ENCODE results near the gene PPFIBP2. TPM values are rescaled to one million over a fixed set of nuclear protein-coding genes. Genes with fewer than 3 reads are reported as not detected.

The PPFIBP2 gene
- total and polyA plus RNA-seq, 2 donors (not counting 1 experiment from before 2014, with no cell fraction given): 22.3 to 175 TPM

GRCh38 chr11:7632211-7632610 is 118.4 kb downstream of the PPFIBP2 start:
- Mint-ChIP-seq H3K4me1 (no peaks in the 10 kb centered on the region), H3K27ac (no peak overlapping the region), H3K4me3 (no peak overlapping the region), H3K27me3 (no peaks in the 10 kb centered on the region), H3K9me3 (ENCODE audit: insufficient read depth) (no peaks in the 10 kb centered on the region)
- Histone ChIP-seq H3K9ac (ENCODE audit: low read length) (no peak overlapping the region), H4K20me1 (ENCODE audit: control insufficient read depth, insufficient read depth, low read length, poor library complexity, severe bottlenecking) (no peaks in the 10 kb centered on the region), H3K9me3 (ENCODE audit: control extremely low read depth in 1 of 3, control insufficient read depth in 2 of 3, insufficient read depth in 1 of 3, low read length in 2 of 3) (no peaks in the 10 kb centered on the region), H3K4me3 (ENCODE audit: control extremely low read depth in 1 of 5, extremely low read depth in 1 of 5, insufficient read depth in 1 of 5, low read depth in 2 of 5, low read length in 4 of 5) (no peak overlapping the region), H3K4me2 (replicated peaks; ENCODE audit: low read depth, low read length, poor library complexity, severe bottlenecking) (no peak overlapping the region), H2AFZ (ENCODE audit: insufficient read depth, low read depth, low read length, poor library complexity, severe bottlenecking) (no peak overlapping the region), H3K27me3 (replicated peaks in 1 of 4; ENCODE audit: control extremely low read depth in 1 of 4, control insufficient read depth in 3 of 4, insufficient read depth in 4 of 4, low read length in 3 of 4) (no peaks in the 10 kb centered on the region), H3K36me3 (replicated peaks in 1 of 2; ENCODE audit: control extremely low read depth in 1 of 2, control insufficient read depth in 1 of 2, extremely low read depth in 1 of 2, insufficient read depth in 2 of 2, low read length in 1 of 2) (peaks cover 0 to 79% of the 10 kb centered on the region in 2 experiments), H3K27ac (ENCODE audit: low read length in 2 of 2) (no peak overlapping the region), H3K4me1 (ENCODE audit: control insufficient read depth in 2 of 2, insufficient read depth in 2 of 2, low read length in 2 of 2) (no peaks in the 10 kb centered on the region), H3K79me2 (ENCODE audit: control insufficient read depth, insufficient read depth, low read length) (no peaks in the 10 kb centered on the region)
- no peak for ATAC-seq (ENCODE audit: low read depth)
- POLR2A ChIA-PET: no interaction called here
- WGBS (ENCODE audit: insufficient coverage): 100% methylated on average over 2 of the region's 2 CpGs
- CTCF ChIA-PET: interaction anchor here (1.4 kb wide), 1 partner anchor 33 kb away, joined by 3 read pairs; no protein-coding TSS in a partner anchor
- intact Hi-C loops (cut with micrococcal nuclease): no loop called here
- no peak for DNase-seq
- no peak for TF ChIP-seq CTCF (IDR thresholded peaks at IDR 0.05)
- TF ChIP-seq EZH2 (IDR thresholded peaks at IDR 0.05; ENCODE audit: borderline replicate concordance, insufficient read depth, low read depth, low read length, poor library complexity, severe bottlenecking): no peak

GRCh38 chr11:7635137-7635536 is 121.3 kb downstream of the PPFIBP2 start:
- Histone ChIP-seq H3K27ac (ENCODE audit: low read length in 2 of 2) (no peak overlapping the region), H2AFZ (ENCODE audit: insufficient read depth, low read depth, low read length, poor library complexity, severe bottlenecking) (no peak overlapping the region), H3K4me3 (ENCODE audit: control extremely low read depth in 1 of 5, extremely low read depth in 1 of 5, insufficient read depth in 1 of 5, low read depth in 2 of 5, low read length in 4 of 5) (no peak overlapping the region), H4K20me1 (ENCODE audit: control insufficient read depth, insufficient read depth, low read length, poor library complexity, severe bottlenecking) (no peaks in the 10 kb centered on the region), H3K27me3 (replicated peaks in 1 of 4; ENCODE audit: control extremely low read depth in 1 of 4, control insufficient read depth in 3 of 4, insufficient read depth in 4 of 4, low read length in 3 of 4) (no peaks in the 10 kb centered on the region), H3K9me3 (ENCODE audit: control extremely low read depth in 1 of 3, control insufficient read depth in 2 of 3, insufficient read depth in 1 of 3, low read length in 2 of 3) (no peaks in the 10 kb centered on the region), H3K79me2 (ENCODE audit: control insufficient read depth, insufficient read depth, low read length) (no peaks in the 10 kb centered on the region), H3K36me3 (replicated peaks in 1 of 2; ENCODE audit: control extremely low read depth in 1 of 2, control insufficient read depth in 1 of 2, extremely low read depth in 1 of 2, insufficient read depth in 2 of 2, low read length in 1 of 2) (peaks cover 0 to 70% of the 10 kb centered on the region in 2 experiments), H3K9ac (ENCODE audit: low read length) (no peak overlapping the region), H3K4me1 (ENCODE audit: control insufficient read depth in 2 of 2, insufficient read depth in 2 of 2, low read length in 2 of 2) (peaks cover 0 to 6% of the 10 kb centered on the region in 2 donors), H3K4me2 (replicated peaks; ENCODE audit: low read depth, low read length, poor library complexity, severe bottlenecking) (no peak overlapping the region)
- Mint-ChIP-seq H3K27me3 (no peaks in the 10 kb centered on the region), H3K4me3 (no peak overlapping the region), H3K27ac (no peak overlapping the region), H3K4me1 (peaks cover 6% of the 10 kb centered on the region), H3K9me3 (ENCODE audit: insufficient read depth) (no peaks in the 10 kb centered on the region)
- CTCF ChIA-PET: no interaction called here
- ATAC-seq (ENCODE audit: low read depth) (no peak), DNase-seq (no peak)
- WGBS (ENCODE audit: insufficient coverage): 100% methylated on average over 2 of the region's 4 CpGs
- TF ChIP-seq EZH2 (IDR thresholded peaks at IDR 0.05; ENCODE audit: borderline replicate concordance, insufficient read depth, low read depth, low read length, poor library complexity, severe bottlenecking): no peak
- TF ChIP-seq CTCF (IDR thresholded peaks at IDR 0.05): no peak
- POLR2A ChIA-PET: no interaction called here
- intact Hi-C loops (cut with micrococcal nuclease): no loop called here

Data from B cell (primary cell).